Right renal cortex interstitium (tissue), 3 donors: ENCODE measurements around the gene RRP7A. TPM values are rescaled to one million over a fixed set of nuclear protein-coding genes. Genes with fewer than 3 reads are reported as not detected.

Source experiments
- polyA plus RNA-seq, 3 donors: library from polyadenylated mRNA; unstranded; fragments of 120-200 nt; gene quantifications; one replicate each; pipeline ENCODE4 v1.2.1, GENCODE V29; 2013; ENCODE audit not compliant: insufficient read length in 3 of 3

Gene RRP7A
- polyA plus RNA-seq, 3 donors, result 28.1 to 34.1 (median 30.7) TPM

Other genes with a start within 250 kb of the RRP7A start
- 10 to 100 TPM; 26.2 to 27.0 (median 26.5) TPM for gene TCF20, start 249.1 kb downstream of the RRP7A start, polyA plus RNA-seq
- under 1 TPM; 0.72 to 0.96 (median 0.75) TPM for gene NFAM1, start 87.4 kb downstream of the RRP7A start, polyA plus RNA-seq
- gene SERHL2, start 34.2 kb upstream of the RRP7A start, polyA plus RNA-seq, result 1 to 10 TPM; 5.6 to 7.8 (median 7.3) TPM
- gene POLDIP3, start 95.1 kb upstream of the RRP7A start, polyA plus RNA-seq, result 100 to 1,000 TPM; 122 to 125 (median 122) TPM
- not detected for gene ATP5MGL, start 120.8 kb upstream of the RRP7A start, polyA plus RNA-seq
- 100 to 1,000 TPM; 130 to 149 (median 146) TPM for gene CYB5R3, start 129.6 kb upstream of the RRP7A start, polyA plus RNA-seq
- 10 to 100 TPM; 14.0 to 18.7 (median 14.1) TPM for gene A4GALT, start 201.1 kb upstream of the RRP7A start, polyA plus RNA-seq